GM12878 (cell line): Measurements from ENCODE around the gene GARNL3.

Experiments
- ASH2L ChIP-seq: fragments of 300-600, 200-600 bp; sonication (generic); IDR thresholded peaks from 2 replicates; pipeline ENCODE4 v1.6.1; 2017; ENCODE audit warnings: low read depth, mild to moderate bottlenecking, borderline replicate concordance
- CEBPB ChIP-seq, 2 experiments: fragments of 150-350 bp in 1 of 2; IDR thresholded peaks; 2 replicates each; pipeline ENCODE4 v1.6.1; 2012 to 2014; ENCODE audit warnings: low read depth in 2 of 2, low read length in 2 of 2, borderline replicate concordance in 1 of 2, inconsistent platforms in 1 of 2
- CREB1 ChIP-seq: IDR thresholded peaks from 2 replicates; pipeline ENCODE4 v1.6.1; 2012; ENCODE audit warnings: low read depth, mild to moderate bottlenecking, inconsistent platforms
- CTCF ChIP-seq, 3 experiments: IDR thresholded peaks in 2 of 3; conservative IDR thresholded peaks in 1 of 3; 2 replicates each; pipeline ENCODE4 v1.5.1; 2011; ENCODE audit warnings: low read depth in 3 of 3, low read length in 3 of 3, mild to moderate bottlenecking in 3 of 3, control low read depth in 2 of 3, moderate library complexity in 2 of 3, inconsistent platforms in 1 of 3, mixed read lengths in 1 of 3; ENCODE audit not compliant: control insufficient read depth in 2 of 3, insufficient read depth in 1 of 3; ENCODE audit errors: extremely low read depth in 1 of 3
- EP300 ChIP-seq, 2 experiments: fragments of 150-350 bp in 1 of 2; IDR thresholded peaks; 2 replicates each; pipeline ENCODE4 v1.6.1; 2011 to 2012; ENCODE audit warnings: low read depth in 2 of 2, low read length in 2 of 2, borderline replicate concordance in 1 of 2, improper control_type of control experiment in 1 of 2, inconsistent platforms in 1 of 2; ENCODE audit not compliant: control insufficient read depth in 1 of 2
- GABPA ChIP-seq: IDR thresholded peaks from 2 replicates; pipeline ENCODE4 v1.6.1; 2014; ENCODE audit warnings: antibody characterized with exemption, low read depth, mild to moderate bottlenecking, inconsistent platforms
- NFIC ChIP-seq: IDR thresholded peaks from 2 replicates; pipeline ENCODE4 v1.6.1; 2012; ENCODE audit warnings: low read depth, mild to moderate bottlenecking, inconsistent platforms, low read length, moderate library complexity
- PAX8 ChIP-seq: fragments of 450-650 bp; IDR thresholded peaks from 2 replicates; pipeline ENCODE4 v1.6.1; 2017; ENCODE audit warnings: mild to moderate bottlenecking, moderate library complexity
- SKIL ChIP-seq: fragments of 450-650 bp; IDR thresholded peaks from 2 replicates; pipeline ENCODE4 v1.6.1; 2017; ENCODE audit warnings: mild to moderate bottlenecking, low read depth, inconsistent platforms; ENCODE audit not compliant: poor library complexity, severe bottlenecking
- SREBF1 ChIP-seq: IDR thresholded peaks from 2 replicates; pipeline ENCODE4 v1.6.1; 2012; ENCODE audit warnings: mild to moderate bottlenecking, low read length
- STAT1 ChIP-seq: fragments of 450-650 bp; conservative IDR thresholded peaks from 2 replicates; pipeline ENCODE4 v1.6.1; 2014; ENCODE audit warnings: antibody characterized with exemption, mild to moderate bottlenecking
- ZBTB4 ChIP-seq: fragments of 450-650 bp; formaldehyde crosslinking; IDR thresholded peaks from 2 replicates; pipeline ENCODE4 v1.4.0; 2022; ENCODE audit warnings: mild to moderate bottlenecking, moderate library complexity
- ZBTB40 ChIP-seq: fragments of 450-650 bp; IDR thresholded peaks from 2 replicates; pipeline ENCODE4 v1.6.1; 2016; ENCODE audit warnings: mild to moderate bottlenecking, moderate library complexity, borderline replicate concordance
- ZNF274 ChIP-seq: IDR thresholded peaks from one replicate; pipeline ENCODE4 v1.8.0; 2011; ENCODE audit not compliant: insufficient read length, insufficient read depth

GRCh38 chr9:127389381-127390247, 125.0 kb downstream of the GARNL3 start:
- TF ChIP-seq EP300 (IDR thresholded peaks at IDR 0.05; ENCODE audit: borderline replicate concordance in 1 of 2, control insufficient read depth in 1 of 2, low read depth in 2 of 2, low read length in 2 of 2) (no peak), CEBPB (IDR thresholded peaks at IDR 0.05; ENCODE audit: borderline replicate concordance in 1 of 2, low read depth in 2 of 2, low read length in 2 of 2) (no peak), ZBTB40 (no peak), CREB1 (no peak), SKIL (no peak), ZNF274 (no peak), SREBF1 (no peak), GABPA (no peak), STAT1 (no peak), PAX8 (no peak), CTCF (IDR thresholded peaks at IDR 0.05 in 2 of 3, conservative IDR thresholded peaks at IDR 0.05 in 1 of 3; ENCODE audit: control insufficient read depth in 2 of 3, extremely low read depth in 1 of 3, insufficient read depth in 1 of 3, low read depth in 3 of 3, low read length in 3 of 3) (no peak), NFIC (no peak), ASH2L (no peak), ZBTB4 (no peak)
